Stimulated activated CD4-positive, alpha-beta T cell treated with anti-CD3 and anti-CD28 coated beads, Interleukin-1b, Interleukin-23, amount 100 ng/mL, for 24 hours (primary cell): Measurements from ENCODE around the gene CALD1.

Experiments
- DNase-seq, 4 experiments: peaks; one replicate each; pipeline ENCODE4 v3.0.0-alpha.2; 2020; ENCODE audit warnings: low read depth in 4 of 4, low spot score in 1 of 4

Gene CALD1

DNA sequence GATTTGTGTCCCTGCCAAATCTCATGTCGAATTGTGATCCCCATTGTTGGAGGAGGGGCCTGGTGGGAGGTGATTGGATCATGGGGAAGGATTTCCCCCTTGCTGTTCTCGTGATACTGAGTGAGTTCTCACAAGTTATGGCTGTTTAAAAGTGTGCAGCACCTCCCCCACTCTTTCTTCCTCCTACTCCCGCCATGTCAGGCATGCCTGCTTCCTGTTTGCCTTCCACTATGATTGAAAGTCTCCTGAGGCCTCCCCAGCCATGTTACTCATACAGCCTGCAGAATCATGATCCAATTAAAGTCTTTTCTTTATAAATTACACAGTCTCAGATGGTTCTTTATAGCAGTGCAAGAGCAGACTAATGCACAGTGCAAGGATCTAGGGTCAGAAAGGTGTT, 75.4 kb downstream of the CALD1 start:
- DNase-seq, result no peak

- no peak for DNase-seq
Measured at GRCh38 chr7:134855442-134855841, 76.0 kb downstream of the CALD1 start.

- DNase-seq, result no peak
Measured at GRCh38 chr7:134856091-134856490, 76.7 kb downstream of the CALD1 start.

GRCh38 chr7:134856691-134857090, 77.3 kb downstream of the CALD1 start:
- DNase-seq, result no peak

- DNase-seq, result no peak
Measured at GRCh38 chr7:134857958-134858357, 78.5 kb downstream of the CALD1 start.

GRCh38 chr7:134859783-134860182, 80.3 kb downstream of the CALD1 start:
- no peak for DNase-seq

- DNase-seq, result peak in 1 of 4 experiments; percentile 12
Measured at GRCh38 chr7:134865001-134865845, 85.8 kb downstream of the CALD1 start.

DNA sequence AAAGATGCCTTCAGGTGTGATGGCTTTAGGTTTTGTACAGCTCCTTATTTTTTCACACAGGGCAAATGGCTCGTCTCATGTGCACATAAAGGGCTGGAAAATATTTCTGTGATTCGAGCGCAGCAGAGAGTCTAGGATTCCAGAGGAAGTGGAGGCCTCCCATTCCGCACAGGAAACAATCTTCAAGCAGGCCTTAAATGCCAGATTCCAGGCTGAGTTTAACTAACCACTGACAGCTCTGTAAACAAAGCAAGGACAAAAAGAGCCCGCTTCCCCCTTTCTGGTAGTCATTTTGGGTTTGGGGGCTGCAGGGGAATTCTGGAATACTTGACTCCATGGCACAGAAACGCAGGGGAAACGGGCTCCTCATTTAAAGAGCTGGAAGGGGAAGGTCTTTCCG, 87.2 kb downstream of the CALD1 start:
- no peak for DNase-seq

GRCh38 chr7:134870156-134870555, 90.7 kb downstream of the CALD1 start:
- no peak for DNase-seq

DNA sequence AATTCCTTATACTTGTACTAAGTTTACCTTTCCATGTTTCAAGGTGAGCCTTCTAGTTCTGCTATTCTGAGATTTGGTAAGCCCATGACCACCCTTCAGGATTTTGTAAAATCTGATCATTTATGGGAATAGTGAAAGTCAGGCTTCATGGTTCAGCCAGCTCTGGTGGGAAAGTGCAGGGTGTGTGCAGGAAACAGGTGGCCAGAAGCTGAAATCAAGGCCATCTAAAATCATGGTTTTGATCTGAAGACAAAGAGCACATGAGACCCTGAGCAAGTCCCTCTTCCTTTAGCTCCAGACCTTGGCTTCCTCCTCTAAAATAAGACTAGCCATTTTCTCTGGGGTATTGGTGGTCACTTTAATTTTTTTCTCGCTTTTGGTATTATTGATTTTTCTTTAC, 91.3 kb downstream of the CALD1 start:
- DNase-seq, result no peak

DNA sequence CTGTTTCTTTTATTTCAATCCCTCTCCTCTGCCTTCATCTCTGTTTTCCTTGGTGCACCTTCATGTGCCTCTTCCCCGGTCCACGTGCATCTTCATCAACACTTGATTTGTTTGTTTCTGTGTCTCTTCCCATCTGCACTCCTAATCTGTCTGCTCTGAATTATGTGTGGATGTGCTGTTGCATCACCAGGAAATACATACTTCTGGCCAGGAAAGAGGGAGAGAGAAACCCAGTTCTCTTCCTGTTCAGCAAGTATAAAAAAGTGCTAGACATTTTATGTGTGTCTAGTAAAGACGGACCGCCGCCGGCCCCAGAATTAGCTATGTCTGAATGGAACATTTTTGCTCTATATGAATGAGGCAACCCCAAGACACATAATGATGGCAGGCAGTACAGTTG, 93.8 kb downstream of the CALD1 start:
- no peak for DNase-seq

DNA sequence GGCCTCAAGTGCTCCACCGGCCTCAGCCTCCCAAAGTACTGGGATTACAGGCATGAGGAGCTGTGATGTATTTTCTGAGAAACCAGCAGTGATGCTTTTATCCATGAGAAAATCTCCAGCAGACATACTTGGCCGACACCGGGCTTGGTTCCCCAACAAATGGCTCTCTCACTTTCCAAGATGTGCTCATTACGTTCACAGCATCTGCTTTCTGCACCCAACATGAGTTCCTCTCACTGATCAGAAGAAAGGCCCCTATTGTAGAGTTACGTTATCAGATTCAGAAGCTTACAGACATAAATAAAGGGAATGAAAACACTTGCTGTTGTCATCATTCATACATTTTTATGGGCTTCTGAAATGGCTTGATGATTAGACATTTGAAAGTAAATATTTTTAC, 95.0 kb downstream of the CALD1 start:
- DNase-seq, result no peak

DNA sequence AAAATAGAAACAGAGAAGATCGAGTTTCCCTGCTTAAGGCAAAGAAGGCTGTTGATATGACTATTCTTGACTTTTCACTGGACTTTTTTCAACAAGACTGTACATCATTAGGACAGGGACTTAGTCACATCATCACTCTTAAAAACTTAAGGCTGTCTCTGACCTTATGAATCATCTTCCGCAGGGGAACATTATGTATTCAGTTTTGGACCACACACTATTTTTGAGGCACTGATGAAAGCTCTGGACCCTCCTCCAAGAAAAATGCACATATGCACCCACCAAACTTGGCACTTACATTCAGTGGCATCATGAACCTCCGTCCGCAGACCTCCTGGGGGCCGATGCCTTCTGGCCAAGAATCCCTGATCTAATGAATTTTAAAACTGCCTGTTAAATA, 96.4 kb downstream of the CALD1 start:
- DNase-seq, result no peak

GRCh38 chr7:134878746-134879357, 99.4 kb downstream of the CALD1 start:
- no peak for DNase-seq

GRCh38 chr7:134879815-134880475, 100.5 kb downstream of the CALD1 start:
- no peak for DNase-seq

- no peak for DNase-seq
Measured at GRCh38 chr7:134882481-134882880, 103.0 kb downstream of the CALD1 start.

- DNase-seq, result no peak
Measured at GRCh38 chr7:134885967-134886352, 106.5 kb downstream of the CALD1 start.

GRCh38 chr7:134886353-134887057, 107.1 kb downstream of the CALD1 start:
- no peak for DNase-seq

DNA sequence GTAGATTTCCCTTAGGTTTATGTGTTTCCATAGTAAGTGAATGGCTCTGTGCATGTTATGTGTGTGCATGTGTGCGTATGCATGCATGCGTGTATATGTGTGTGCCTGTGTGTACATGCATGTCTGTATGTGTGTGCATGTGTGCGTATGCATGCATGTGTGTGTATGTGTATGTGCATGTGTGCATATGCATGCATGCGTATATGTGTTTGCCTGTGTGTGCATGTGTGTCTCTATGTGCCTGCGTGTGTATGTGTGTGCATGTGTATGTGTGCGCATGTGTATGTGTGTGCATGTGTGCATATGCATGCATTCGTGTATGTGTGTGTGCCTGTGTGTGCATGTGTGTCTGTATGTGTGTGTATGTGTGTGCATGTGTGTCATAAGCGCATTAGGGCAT, 108.1 kb downstream of the CALD1 start:
- DNase-seq, result no peak

DNA sequence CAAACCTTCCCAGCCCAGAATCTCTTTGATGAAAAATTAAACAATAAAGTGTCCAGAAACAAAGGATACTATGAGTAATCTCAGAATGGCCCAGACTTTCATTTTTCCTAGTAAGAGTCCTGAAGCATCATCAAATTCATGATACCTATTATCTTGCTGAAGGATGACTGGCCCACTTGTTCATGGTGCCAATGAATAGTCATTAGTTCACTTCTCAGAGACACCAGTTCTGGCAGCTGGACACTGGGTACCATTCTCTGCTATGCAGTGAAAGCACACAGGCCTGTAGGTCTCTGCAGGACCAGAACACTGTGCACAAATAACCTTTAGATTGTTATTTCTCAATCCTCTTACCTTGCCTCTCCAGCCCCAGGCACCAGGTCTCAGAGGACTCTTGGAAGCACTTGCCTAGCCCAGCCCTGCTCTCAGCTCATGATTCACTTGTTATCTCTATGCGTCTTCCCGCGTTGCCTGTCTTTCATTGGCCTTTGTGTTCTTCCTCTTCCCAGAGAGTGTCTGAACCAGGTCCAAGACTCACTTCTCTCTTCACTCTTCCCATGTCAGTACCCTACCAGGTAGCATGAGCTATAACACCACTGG, 108.8 kb downstream of the CALD1 start:
- no peak for DNase-seq
